Chondrocyte (in vitro differentiated cells): ENCODE data around the gene NRBF2. TPM values are rescaled to one million over a fixed set of nuclear protein-coding genes. Genes with fewer than 3 reads are reported as not detected.
"Not testable (repeated sequence)": the region's sequence is repeated elsewhere in the genome, so short reads cannot be mapped to it uniquely, and the experiment has no call there.

Experiments used
- DNase-seq: peaks from one replicate; pipeline ENCODE4 v3.0.0; 2021; ENCODE audit warnings: mixed read lengths, low spot score
- H3K27ac Mint-ChIP-seq: one replicate; pipeline ENCODE4 v1.8.0; 2021; ENCODE audit warnings: mild to moderate bottlenecking, moderate library complexity, mixed read lengths; ENCODE audit not compliant: unreplicated experiment
- H3K27me3 Mint-ChIP-seq: 2 replicates; pipeline ENCODE4 v1.8.0; 2021; ENCODE audit warnings: low read depth, mixed read lengths
- H3K36me3 Mint-ChIP-seq: 2 replicates; pipeline ENCODE4 v1.8.0; 2021; ENCODE audit warnings: low read depth, mixed read lengths
- H3K4me1 Mint-ChIP-seq: 2 replicates; pipeline ENCODE4 v1.8.0; 2021; ENCODE audit warnings: low read depth, mild to moderate bottlenecking, mixed read lengths
- H3K4me3 Mint-ChIP-seq: one replicate; pipeline ENCODE4 v1.8.0; 2021; ENCODE audit warnings: mild to moderate bottlenecking, moderate library complexity, mixed read lengths; ENCODE audit not compliant: unreplicated experiment
- H3K9me3 Mint-ChIP-seq: 2 replicates; pipeline ENCODE4 v1.8.0; 2021; ENCODE audit warnings: low read depth, mixed read lengths
- CTCF ChIP-seq: fragments of 200-600 bp; sonication (generic); IDR thresholded peaks from 2 replicates; pipeline ENCODE4 v1.5.0; 2021; ENCODE audit warnings: antibody characterized with exemption, mild to moderate bottlenecking, moderate library complexity
- long read RNA-seq: library from polyadenylated mRNA; stranded (forward); transcript quantifications from one replicate; pipeline ENCODE4 v2.0.0, GENCODE V29; 2021
- total RNA-seq: library from RNA; stranded (reverse); gene quantifications from 3 replicates; pipeline ENCODE4 v1.2.1, GENCODE V29; 2021

The NRBF2 gene
- 32.0 to 45.2 TPM (median 44.1 TPM) in 3 replicates for total RNA-seq
- long read RNA-seq, transcript NRBF2-201 (4 exons, 1,853 nt), result major isoform, 113 of 126 reads
- long read RNA-seq, partial matches to known transcripts, result 3 of 126 reads
- long read RNA-seq, other reads (novel, unspliced or antisense), result 9 of 126 reads

DNA sequence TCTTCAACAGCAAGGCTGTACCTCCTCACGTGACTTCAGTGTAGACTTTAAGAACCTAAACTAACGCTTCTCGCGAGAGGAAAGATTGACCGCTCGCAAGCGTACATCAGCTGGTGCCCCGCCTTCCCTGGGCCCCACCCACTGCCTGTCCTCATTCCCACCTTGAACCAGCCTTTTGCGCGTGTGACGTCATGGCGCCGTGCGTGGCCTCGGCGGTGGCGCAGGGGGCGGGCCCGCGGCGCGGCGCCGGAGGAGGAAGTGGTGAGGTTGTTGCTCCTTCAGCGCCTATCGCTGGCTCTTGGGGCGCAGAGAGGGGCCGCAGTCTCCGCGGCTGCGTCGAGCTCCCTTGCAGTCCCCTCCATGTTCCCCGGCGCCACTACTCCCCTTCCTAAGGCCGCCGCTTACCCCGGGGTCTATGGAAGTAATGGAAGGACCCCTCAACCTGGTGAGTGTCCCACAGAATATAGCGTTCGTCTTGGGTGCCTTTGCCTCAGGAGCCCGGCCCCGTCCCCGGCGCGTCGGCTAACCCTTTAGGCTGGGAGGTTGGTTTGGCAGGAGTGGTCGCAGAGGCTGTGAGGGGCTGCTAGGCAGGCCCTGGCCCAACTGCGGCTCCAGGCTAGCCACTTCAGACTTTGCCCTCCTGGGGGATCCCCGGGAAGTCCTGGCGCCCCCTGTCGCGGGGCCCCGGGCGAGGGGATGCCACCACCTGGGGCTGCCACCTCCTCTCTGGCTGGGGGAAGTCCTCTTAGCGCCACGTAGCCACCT lies at the start of gene NRBF2:
Gene NRBF2, plus strand, starts transcription at position 273 of the 765 bp plus-strand sequence. Its CDS starts 143 bp downstream, at position 416.
- Mint-ChIP-seq H3K4me1 (peaks cover 49% of the 10 kb centered on the region), H3K36me3 (peaks cover 1% of the 10 kb centered on the region), H3K27me3 (no peaks in the 10 kb centered on the region), H3K9me3 (peaks cover 12% of the 10 kb centered on the region), H3K4me3 (peak within 1 kb of the TSS; percentile 85), H3K27ac (peak within 1 kb of the TSS; percentile 89)
- TF ChIP-seq CTCF, result peak; percentile 70
- peak; percentile 98 for DNase-seq

DNA sequence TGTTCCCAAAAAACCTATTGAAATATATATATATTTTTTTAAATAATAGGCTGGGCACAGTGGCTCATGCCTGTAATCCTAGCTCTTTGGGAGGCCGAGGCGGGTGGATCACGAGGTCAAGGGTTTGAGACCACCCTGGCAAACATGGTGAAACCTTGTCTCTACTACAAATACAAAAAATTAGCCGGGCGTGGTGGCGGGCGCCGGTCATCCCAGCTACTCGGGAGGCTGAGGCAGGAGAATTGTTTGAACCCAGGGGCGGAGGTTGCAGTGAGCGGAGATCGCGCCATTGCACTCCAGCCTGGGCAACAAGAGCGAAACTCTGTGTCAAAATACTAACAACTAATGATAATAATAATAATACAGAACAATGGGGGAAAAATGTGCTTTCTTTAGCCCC lies 49.7 kb upstream of the NRBF2 start:
- not testable (repeated sequence) for H3K27ac Mint-ChIP-seq, H3K4me3 Mint-ChIP-seq, H3K9me3 Mint-ChIP-seq, DNase-seq, H3K36me3 Mint-ChIP-seq, H3K27me3 Mint-ChIP-seq
- peaks cover 27% of the 10 kb centered on the region for H3K4me1 Mint-ChIP-seq

GRCh38 chr10:63083904-63084689 lies 49.0 kb upstream of the NRBF2 start:
- Mint-ChIP-seq H3K4me3 (no peak overlapping the region), H3K9me3 (no peaks in the 10 kb centered on the region), H3K4me1 (peaks cover 27% of the 10 kb centered on the region), H3K27ac (peak overlapping the region; percentile 86), H3K36me3 (peaks cover 1% of the 10 kb centered on the region), H3K27me3 (no peaks in the 10 kb centered on the region)
- no peak for DNase-seq
- TF ChIP-seq CTCF, result peak; percentile 95

DNA sequence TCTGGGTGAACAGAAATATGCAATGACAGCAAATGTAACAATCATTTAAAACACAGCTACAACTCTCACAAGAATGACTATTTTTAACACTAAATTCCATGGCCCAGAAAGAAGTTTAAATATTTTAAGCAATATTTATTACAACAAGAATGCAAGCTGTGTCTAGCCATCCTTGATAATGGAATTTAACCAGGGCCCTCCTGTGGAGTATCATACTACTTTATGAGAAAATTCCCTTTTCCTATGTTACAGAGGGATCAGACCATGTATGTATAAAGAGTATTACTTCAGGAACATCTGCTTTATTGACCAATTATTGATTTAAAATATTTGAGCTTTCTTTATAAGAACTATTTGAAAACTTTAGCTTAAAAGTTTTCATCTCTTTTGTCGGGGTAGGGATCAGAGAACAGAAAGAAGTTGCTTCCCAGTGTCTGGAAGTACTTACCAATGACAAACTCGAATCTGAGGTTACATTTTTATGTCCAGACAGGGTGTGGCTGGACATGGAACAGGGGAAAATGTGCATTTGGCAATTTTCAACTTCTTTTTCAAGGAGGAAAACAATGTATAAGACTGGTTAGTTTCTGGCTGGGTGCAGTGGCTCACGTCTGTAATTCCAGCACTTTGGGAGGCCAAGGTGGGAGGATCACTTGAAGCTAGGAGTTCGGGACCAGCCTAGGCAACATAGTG lies 48.3 kb upstream of the NRBF2 start:
- no peaks in the 10 kb centered on the region for H3K27me3 Mint-ChIP-seq
- peak overlapping the region; percentile 86 for H3K27ac Mint-ChIP-seq
- no peak for TF ChIP-seq CTCF
- peaks cover 1% of the 10 kb centered on the region for H3K36me3 Mint-ChIP-seq
- no peaks in the 10 kb centered on the region for H3K9me3 Mint-ChIP-seq
- peaks cover 27% of the 10 kb centered on the region for H3K4me1 Mint-ChIP-seq
- no peak for DNase-seq
- H3K4me3 Mint-ChIP-seq, result peak overlapping the region; percentile 3

DNA sequence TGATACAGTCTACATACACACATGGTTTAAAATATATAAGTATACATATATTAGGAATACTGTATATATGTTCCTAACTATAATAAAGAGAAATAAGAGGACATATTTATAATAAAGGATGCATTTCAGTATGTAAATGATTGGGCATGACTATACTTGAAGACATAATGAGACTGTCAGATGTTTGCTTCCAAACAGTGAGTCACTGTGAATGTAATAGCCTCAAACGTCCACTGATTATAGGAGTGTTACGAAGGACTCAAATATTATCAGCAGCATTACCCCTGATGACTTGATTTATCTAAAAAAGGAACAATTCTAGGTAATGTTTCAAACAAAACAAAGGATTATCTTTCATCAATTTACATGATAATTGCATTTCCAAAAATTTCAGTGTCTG lies 39.9 kb upstream of the NRBF2 start:
- DNase-seq, result no peak
- Mint-ChIP-seq H3K36me3 (peaks cover 2% of the 10 kb centered on the region), H3K27me3 (no peaks in the 10 kb centered on the region), H3K9me3 (no peaks in the 10 kb centered on the region), H3K4me1 (no peaks in the 10 kb centered on the region), H3K27ac (no peak overlapping the region), H3K4me3 (no peak overlapping the region)
- no peak for TF ChIP-seq CTCF
